IMR-90 (cell line): ENCODE data around the gene SIM2. TPM values are rescaled to one million over a fixed set of nuclear protein-coding genes. Genes with fewer than 3 reads are reported as not detected.

ENCODE experiments used
- ATAC-seq: fragments of 200-7000 bp; cut with Tn5 transposase; 2 replicates; pipeline ENCODE4 v1.9.1; 2020; ENCODE audit warnings: low read depth, mild to moderate bottlenecking, moderate library complexity
- BruUV-seq: library from RNA; stranded (reverse); fragments of 400-500 nt; replicated peaks from 2 replicates; lab custom pipeline; 2021; lab: Mats Ljungman, UMichigan
- CTCF ChIA-PET: fragments of 300-600 bp; formaldehyde crosslinking; extraction: SDS; loops from one replicate; lab custom pipeline; 2021; ENCODE audit warnings: antibody characterized with exemption; lab: Yijun Ruan, JAX
- POLR2A ChIA-PET: fragments of 300-600 bp; sonication (Branson Sonifier 250); formaldehyde crosslinking; loops from one replicate; lab custom pipeline; 2022; ENCODE audit warnings: antibody characterized with exemption; ENCODE audit not compliant: unreplicated experiment; lab: Charles Lee
- DNase-seq: peaks from one replicate; pipeline ENCODE4 v3.0.0; 2013
- H2AFZ ChIP-seq: replicated peaks from 2 replicates; pipeline ENCODE3; 2013; ENCODE audit warnings: low read length, mild to moderate bottlenecking; ENCODE audit not compliant: poor library complexity
- H2AK5ac ChIP-seq: 2 replicates; pipeline ENCODE4 v1.6.1; 2013; ENCODE audit warnings: low read depth, low read length, inconsistent platforms
- H2AK9ac ChIP-seq: replicated peaks from 2 replicates; pipeline ENCODE3; 2013; ENCODE audit warnings: mild to moderate bottlenecking, low read depth, low read length, moderate library complexity; ENCODE audit not compliant: poor library complexity
- H2BK120ac ChIP-seq: 2 replicates; pipeline ENCODE4 v1.6.1; 2013; ENCODE audit warnings: low read depth, low read length, inconsistent platforms
- H2BK15ac ChIP-seq: 3 replicates; pipeline ENCODE4 v1.6.1; 2013; ENCODE audit warnings: low read depth, low read length, inconsistent platforms
- H2BK20ac ChIP-seq: 2 replicates; pipeline ENCODE4 v1.6.1; 2013; ENCODE audit warnings: low read depth, mild to moderate bottlenecking, inconsistent platforms, low read length, moderate library complexity
- H2BK5ac ChIP-seq: 2 replicates; pipeline ENCODE4 v1.6.1; 2013; ENCODE audit warnings: mild to moderate bottlenecking, low read depth, low read length, inconsistent platforms; ENCODE audit not compliant: poor library complexity, severe bottlenecking
- H3K14ac ChIP-seq: replicated peaks from 2 replicates; pipeline ENCODE4 v1.6.1; 2013; ENCODE audit warnings: low read depth, low read length, inconsistent platforms
- H3K18ac ChIP-seq: 2 replicates; pipeline ENCODE4 v1.6.1; 2013; ENCODE audit warnings: low read depth, low read length, control low read depth
- H3K23ac ChIP-seq: 2 replicates; pipeline ENCODE4 v1.6.1; 2013; ENCODE audit warnings: low read depth, low read length, inconsistent platforms
- H3K27ac ChIP-seq: 2 replicates; pipeline ENCODE4 v1.5.1; 2013; ENCODE audit warnings: mild to moderate bottlenecking, control low read depth, low read length; ENCODE audit not compliant: insufficient read depth
- H3K27me3 ChIP-seq: 2 replicates; pipeline ENCODE4 v1.6.1; 2013; ENCODE audit warnings: low read length; ENCODE audit not compliant: control insufficient read depth, insufficient read depth
- H3K36me3 ChIP-seq: 2 replicates; pipeline ENCODE4 v1.6.1; 2013; ENCODE audit warnings: low read length, mixed read lengths; ENCODE audit not compliant: control insufficient read depth, insufficient read depth
- H3K4ac ChIP-seq: 2 replicates; pipeline ENCODE4 v1.6.1; 2013; ENCODE audit warnings: low read depth, low read length, inconsistent platforms
- H3K4me1 ChIP-seq: 2 replicates; pipeline ENCODE4 v1.6.1; 2013; ENCODE audit warnings: low read length, mixed read lengths; ENCODE audit not compliant: control insufficient read depth, insufficient read depth
- H3K4me2 ChIP-seq: 2 replicates; pipeline ENCODE4 v1.6.1; 2013; ENCODE audit warnings: low read depth, mild to moderate bottlenecking, control low read depth, low read length, moderate library complexity
- H3K4me3 ChIP-seq: 2 replicates; pipeline ENCODE4 v1.5.1; 2013; ENCODE audit warnings: low read depth, mild to moderate bottlenecking, control low read depth, low read length, moderate library complexity; ENCODE audit not compliant: insufficient read depth
- H3K56ac ChIP-seq: 2 replicates; pipeline ENCODE4 v1.6.1; 2013; ENCODE audit warnings: low read length, inconsistent platforms; ENCODE audit not compliant: insufficient read depth; ENCODE audit errors: extremely low read depth
- H3K79me1 ChIP-seq, 2 experiments: 2 replicates each; pipeline ENCODE4 v1.6.1; 2013; ENCODE audit warnings: low read length in 2 of 2, inconsistent platforms in 1 of 2, low read depth in 1 of 2
- H3K9ac ChIP-seq: 2 replicates; pipeline ENCODE4 v1.6.1; 2013; ENCODE audit warnings: low read depth, low read length, control low read depth
- H3K9me1 ChIP-seq: 2 replicates; pipeline ENCODE4 v1.6.1; 2013; ENCODE audit warnings: low read length, inconsistent platforms; ENCODE audit not compliant: insufficient read depth
- H3K9me3 ChIP-seq: 2 replicates; pipeline ENCODE4 v1.6.1; 2013; ENCODE audit warnings: low read length; ENCODE audit not compliant: control insufficient read depth, insufficient read depth
- H4K20me1 ChIP-seq: 2 replicates; pipeline ENCODE4 v1.6.1; 2013; ENCODE audit warnings: low read length, inconsistent platforms; ENCODE audit not compliant: insufficient read depth
- H4K5ac ChIP-seq: 2 replicates; pipeline ENCODE4 v1.6.1; 2013; ENCODE audit warnings: mild to moderate bottlenecking, low read depth, low read length, control low read depth
- H4K8ac ChIP-seq, 2 experiments: 2 replicates each; pipeline ENCODE4 v1.6.1; 2013; ENCODE audit warnings: low read depth in 2 of 2, low read length in 2 of 2, control low read depth in 1 of 2, inconsistent platforms in 1 of 2
- H4K91ac ChIP-seq: 2 replicates; pipeline ENCODE4 v1.6.1; 2013; ENCODE audit warnings: low read depth, low read length, inconsistent platforms; ENCODE audit not compliant: insufficient read depth
- CTCF ChIP-seq: conservative IDR thresholded peaks from 2 replicates; pipeline ENCODE4 v1.5.1; 2012; ENCODE audit warnings: mild to moderate bottlenecking, low read depth, low read length, improper control_type of control experiment
- ELK1 ChIP-seq: fragments of 150-350 bp; IDR thresholded peaks from 2 replicates; pipeline ENCODE4 v1.6.1; 2016; ENCODE audit warnings: low read depth, mild to moderate bottlenecking, low read length, moderate library complexity, borderline replicate concordance
- NFE2L2 ChIP-seq: fragments of 150-350 bp; IDR thresholded peaks from 2 replicates; pipeline ENCODE4 v1.6.1; 2016; ENCODE audit warnings: low read depth, mild to moderate bottlenecking, low read length
- RCOR1 ChIP-seq: IDR thresholded peaks from 2 replicates; pipeline ENCODE4 v1.6.1; 2012; ENCODE audit warnings: mild to moderate bottlenecking, low read length, improper control_type of control experiment; ENCODE audit not compliant: insufficient replicate concordance
- WGBS, 2 experiments: methylation state at CpG; one replicate each; pipeline versions ENCODE4 v1.1.5 to v1.1.7; 2013; ENCODE audit warnings: missing lambda C conversion rate in 2 of 2; ENCODE audit not compliant: insufficient read length in 1 of 2; ENCODE audit errors: extremely low coverage in 2 of 2; 5-methylcytosine and 5-hydroxymethylcytosine counted together
- dilution Hi-C: fragments of 300-500 bp; cut with HindIII; formaldehyde crosslinking; loops from one replicate; pipeline ENCODE4 v1.14.3; 2018; ENCODE audit warnings: low sequenced_read_pairs; ENCODE audit not compliant: unreplicated experiment
- in situ Hi-C: fragments of 300-500 bp; cut with MboI; formaldehyde crosslinking; loops from 3 replicates; pipeline ENCODE4 v1.14.3; 2019; ENCODE audit warnings: low sequenced_read_pairs, inconsistent platforms, mixed read lengths
- intact Hi-C: fragments of 100-400 bp; cut with micrococcal nuclease; formaldehyde crosslinking; loops from 2 replicates; pipeline ENCODE4 v1.10.0; 2022
- polyA plus RNA-seq, 3 experiments: library from polyadenylated mRNA; depleted of rRNA; stranded (reverse); fragments of >200 nt; gene quantifications; 2 replicates each; pipeline ENCODE4 v1.2.3, GENCODE V29; 2012; ENCODE audit warnings: low replicate concordance in 1 of 3
- total RNA-seq: library from RNA; depleted of rRNA; stranded (reverse); fragments of >200 nt; gene quantifications from 2 replicates; pipeline ENCODE4 v1.2.3, GENCODE V29; 2012

The SIM2 gene
- total and polyA plus RNA-seq, 2 of the 4 experiments (the other 2 are of a cell fraction) = 2.2 to 7.5 TPM

- no peak overlapping the region for H4K5ac ChIP-seq
- BruUV-seq = no TSS peak
- no peak overlapping the region for H3K56ac ChIP-seq
- no peak overlapping the region for H2BK120ac ChIP-seq
- H3K9me3 ChIP-seq = peaks cover 15% of the 10 kb centered on the region
- H3K18ac ChIP-seq = no peak overlapping the region
- TF ChIP-seq RCOR1 = no peak
- TF ChIP-seq CTCF = no peak
- no peak for TF ChIP-seq NFE2L2
- no peak for TF ChIP-seq ELK1
- no peak overlapping the region for H2AK9ac ChIP-seq
- H3K36me3 ChIP-seq = no peaks in the 10 kb centered on the region
- H3K4me2 ChIP-seq = no peak overlapping the region
- no peaks in the 10 kb centered on the region for H3K79me1 ChIP-seq
- H3K9ac ChIP-seq = no peak overlapping the region
- H2AK5ac ChIP-seq = no peak overlapping the region
- dilution Hi-C loops (no loop called here), in situ Hi-C loops (no loop called here), intact Hi-C loops (no loop called here)
- no peak overlapping the region for H2AFZ ChIP-seq
- no peak overlapping the region for H2BK5ac ChIP-seq
- no peak for DNase-seq
- POLR2A ChIA-PET = no interaction called here
- H3K9me1 ChIP-seq = no peaks in the 10 kb centered on the region
- H4K91ac ChIP-seq = no peak overlapping the region
- no peak overlapping the region for H3K14ac ChIP-seq
- no peak overlapping the region for H2BK15ac ChIP-seq
- no peak overlapping the region for H4K8ac ChIP-seq
- H3K27me3 ChIP-seq = peaks cover 32% of the 10 kb centered on the region
- CTCF ChIA-PET = no interaction called here
- H3K4me3 ChIP-seq = no peak overlapping the region
- no peak overlapping the region for H3K4ac ChIP-seq
- no peak overlapping the region for H3K23ac ChIP-seq
- H4K20me1 ChIP-seq = no peaks in the 10 kb centered on the region
- no peak overlapping the region for H3K27ac ChIP-seq
- no peak overlapping the region for H2BK20ac ChIP-seq
- no peak for ATAC-seq
- no peaks in the 10 kb centered on the region for H3K4me1 ChIP-seq
- WGBS, 2 experiments = no CpG with 5 or more reads among the region's 2 CpGs
Measured at GRCh38 chr21:36681117-36681631, 17.7 kb upstream of the SIM2 start.
